Hematopoietic multipotent progenitor cell treated with erythropoietin and hydrocortisone succinate and interleukin-3 and kit ligand, for 6 days (in vitro differentiated cells): Measurements from ENCODE around the gene VASN.
"Not testable (repeated sequence)": the region's sequence is repeated elsewhere in the genome, so short reads cannot be mapped to it uniquely, and the experiment has no call there.

Source experiments
- DNase-seq: peaks from one replicate; pipeline ENCODE4 v3.0.0-alpha.2; 2015

VASN gene

DNA sequence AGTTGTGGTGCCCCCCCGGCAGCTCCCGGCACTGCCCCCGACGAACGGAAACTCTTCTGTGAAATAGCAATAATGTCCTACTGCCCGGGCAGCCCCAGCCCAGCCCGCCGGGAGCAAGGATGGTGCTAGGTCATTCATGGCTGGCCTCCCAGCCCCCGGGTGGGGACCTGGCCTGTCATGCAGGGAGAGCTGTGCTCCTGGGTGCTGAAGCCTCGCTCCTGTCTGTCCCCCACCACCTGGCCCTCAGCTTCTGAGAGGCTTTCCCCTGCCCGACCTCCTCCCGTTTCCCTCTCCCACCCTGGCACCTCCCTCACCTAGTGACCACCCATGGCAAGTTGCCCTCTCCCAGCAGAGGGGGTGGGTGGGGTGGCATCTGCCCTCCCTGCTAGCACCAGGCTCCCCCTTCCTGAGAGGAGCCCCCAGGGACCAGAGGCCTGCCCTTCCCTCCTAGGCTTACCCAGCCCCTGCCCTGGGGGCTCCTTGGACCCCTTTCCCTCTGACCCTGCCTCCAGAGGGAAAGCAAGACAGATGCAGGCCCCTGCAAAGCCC is 34.0 kb upstream of the VASN start:
- DNase-seq: no peak

DNA sequence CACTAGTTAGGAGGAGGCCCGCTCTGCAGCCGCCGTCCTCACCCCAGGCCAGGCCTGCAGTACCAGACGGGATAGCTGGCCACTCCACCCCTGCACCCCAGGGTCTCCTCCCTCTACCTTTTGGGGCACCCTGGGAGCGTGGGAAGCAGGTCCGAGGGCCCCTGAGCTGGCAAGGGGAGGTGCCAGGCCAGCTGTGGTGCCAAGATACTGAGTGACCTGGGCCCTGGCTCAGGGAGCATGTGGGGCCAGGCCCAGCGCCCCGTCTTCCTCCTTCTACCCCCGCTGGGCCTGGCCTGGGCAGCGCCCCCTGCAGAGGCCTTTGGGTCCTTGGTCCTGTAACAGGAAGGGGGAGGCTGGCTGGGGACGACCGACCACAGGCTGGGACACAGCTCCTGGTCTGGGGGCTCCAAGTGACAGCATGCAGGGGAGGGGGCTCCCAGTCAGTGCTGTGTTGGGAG is 33.5 kb upstream of the VASN start:
- no peak for DNase-seq

DNA sequence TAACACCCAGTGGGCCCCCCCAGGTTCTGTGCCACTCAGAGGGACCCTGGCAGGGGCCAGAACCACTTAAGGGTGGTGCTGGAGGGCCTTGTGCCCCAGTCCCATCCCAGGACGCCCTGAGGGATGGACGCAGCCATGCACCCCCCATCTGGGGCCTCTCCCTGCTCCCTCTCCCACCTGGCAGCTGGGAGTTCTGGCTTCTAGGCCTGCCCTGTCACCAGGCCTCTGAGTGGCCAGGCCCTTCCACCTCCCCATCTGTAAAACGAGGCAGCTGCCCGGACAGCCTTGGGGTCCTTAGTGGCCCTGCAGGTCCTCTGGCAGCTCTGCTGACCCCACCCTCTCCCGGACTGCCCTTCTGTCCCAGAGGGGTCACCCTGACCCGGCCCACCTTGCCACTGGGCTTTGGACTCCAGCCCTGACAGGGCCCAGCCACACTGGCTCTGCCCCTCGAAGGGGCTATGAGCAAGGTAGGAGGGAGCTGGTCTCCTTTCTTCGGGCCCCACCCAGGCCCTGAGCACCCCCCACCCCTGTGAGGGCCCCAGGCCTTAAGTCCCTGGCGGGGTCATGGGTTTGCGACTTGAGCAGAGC is 32.8 kb upstream of the VASN start:
- no peak for DNase-seq

DNA sequence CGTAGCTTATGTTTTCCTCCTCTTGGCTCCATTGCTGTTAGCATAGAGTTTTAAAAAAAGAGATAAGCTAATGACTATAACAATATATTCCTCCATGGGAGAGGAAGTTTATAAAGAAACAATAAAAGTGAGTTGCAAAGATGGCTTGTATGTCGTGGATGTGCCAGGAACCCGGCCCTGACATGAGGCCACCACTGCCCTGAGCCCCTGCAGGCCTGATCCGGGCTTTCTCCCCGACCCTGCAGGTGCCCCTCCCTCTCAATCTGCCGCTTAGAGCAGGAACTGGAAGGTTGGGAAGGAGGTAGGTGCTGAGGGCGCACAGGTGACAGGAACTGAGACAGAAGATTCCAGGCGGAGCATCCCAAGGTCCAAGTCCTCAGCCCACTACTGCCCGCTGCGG is 32.2 kb upstream of the VASN start:
- DNase-seq: no peak

DNA sequence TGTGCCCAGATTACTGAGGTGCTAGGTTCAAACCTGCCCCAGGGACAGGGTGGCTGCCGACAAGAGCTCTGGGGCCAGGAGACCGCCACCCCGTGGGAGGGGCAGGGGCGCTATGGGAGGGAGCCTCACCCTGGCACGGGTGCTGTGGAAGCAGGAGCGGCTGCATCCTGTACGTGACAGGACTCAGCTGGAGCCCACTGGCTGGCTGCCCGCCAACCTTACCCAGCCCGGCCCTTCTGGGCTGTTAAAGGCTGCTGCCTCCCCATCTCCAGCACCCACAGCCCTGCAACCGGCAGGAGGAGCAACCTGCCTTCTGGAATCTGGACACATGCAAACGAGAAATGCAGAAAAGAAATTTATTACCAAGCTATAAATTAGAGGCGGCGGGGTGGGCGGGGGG is 31.7 kb upstream of the VASN start:
- peak; percentile 50 for DNase-seq

DNA sequence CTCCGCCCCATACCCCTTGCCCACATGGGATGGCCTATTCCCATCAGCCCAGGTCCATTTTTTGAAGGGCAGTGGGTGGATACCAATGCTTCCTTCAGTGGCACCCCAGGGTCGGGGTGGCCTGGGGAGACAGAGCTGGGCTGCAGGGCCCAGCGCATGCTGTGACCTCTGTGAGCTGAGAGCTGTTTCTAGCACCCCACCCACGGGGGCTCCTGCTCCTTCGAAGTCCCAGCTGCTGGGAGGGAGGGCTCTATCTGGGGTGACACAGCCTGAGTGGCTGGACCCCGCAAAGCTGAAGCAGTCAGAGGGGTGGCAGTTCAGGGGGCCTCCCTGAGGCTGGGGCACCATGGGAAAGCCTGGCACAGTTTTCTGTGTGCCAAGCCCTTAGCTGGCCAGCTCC is 31.2 kb upstream of the VASN start:
- DNase-seq: no peak

DNA sequence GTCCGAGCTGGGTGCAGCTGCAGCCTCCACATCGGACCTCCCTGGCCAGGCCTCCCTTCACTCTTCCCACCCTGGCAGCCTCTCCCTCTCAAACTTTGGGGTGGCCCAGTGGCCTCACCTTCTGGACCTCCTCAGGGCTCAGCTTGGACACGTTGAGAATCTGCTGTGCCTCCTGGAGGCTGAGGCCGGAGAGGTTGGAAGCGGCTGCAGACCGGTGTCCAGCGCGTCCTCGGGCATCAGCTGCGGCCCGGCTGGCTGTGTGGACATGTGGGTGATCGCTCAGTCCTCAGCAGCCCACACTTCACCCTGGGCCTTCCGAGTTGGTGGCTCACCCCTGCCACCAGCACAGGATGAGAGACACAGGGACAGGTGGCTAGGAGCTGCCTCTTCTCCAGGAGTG is 30.4 kb upstream of the VASN start:
- no peak for DNase-seq

DNA sequence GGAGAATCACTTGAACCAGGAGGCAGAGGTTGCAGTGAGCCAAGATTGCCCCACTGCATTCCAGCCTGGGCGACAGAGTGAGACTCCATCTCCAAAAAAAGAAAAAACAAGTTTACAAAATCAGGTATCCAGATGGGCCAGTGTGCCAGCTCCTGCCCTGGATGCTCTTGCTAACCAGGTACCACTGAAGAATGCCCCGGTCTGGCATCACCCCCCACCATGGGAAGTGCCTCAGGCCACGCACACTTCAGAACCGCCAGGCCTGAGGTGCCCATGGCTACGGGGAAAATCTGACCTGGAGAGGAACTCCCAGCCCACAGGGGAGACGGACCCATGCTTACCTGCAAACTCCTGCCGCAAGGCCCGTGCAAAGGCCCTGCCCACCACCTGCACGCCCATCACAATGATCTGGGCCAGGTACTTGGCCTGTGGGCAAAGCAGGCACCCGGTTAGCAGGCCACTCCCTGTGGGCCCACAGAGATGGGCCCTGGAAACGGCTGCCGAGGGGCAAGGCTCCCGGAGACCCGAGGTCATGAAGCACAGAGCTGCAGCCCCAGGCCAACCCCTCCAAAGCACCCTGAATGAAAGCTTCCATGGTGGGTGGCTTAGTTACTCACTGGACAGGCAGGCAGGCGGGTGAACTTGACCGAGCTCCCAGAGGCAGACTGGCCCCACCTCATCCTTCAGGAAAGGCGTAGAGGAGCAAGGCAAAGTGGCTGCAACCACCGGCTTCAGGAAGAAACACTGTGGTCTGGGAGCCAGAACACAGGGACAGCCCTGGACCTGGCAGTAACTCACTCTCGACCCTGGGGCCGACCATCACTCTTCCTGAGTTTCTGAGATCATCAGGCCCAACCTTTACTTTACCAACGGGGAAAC is 28.5 kb upstream of the VASN start:
- no peak for DNase-seq

DNA sequence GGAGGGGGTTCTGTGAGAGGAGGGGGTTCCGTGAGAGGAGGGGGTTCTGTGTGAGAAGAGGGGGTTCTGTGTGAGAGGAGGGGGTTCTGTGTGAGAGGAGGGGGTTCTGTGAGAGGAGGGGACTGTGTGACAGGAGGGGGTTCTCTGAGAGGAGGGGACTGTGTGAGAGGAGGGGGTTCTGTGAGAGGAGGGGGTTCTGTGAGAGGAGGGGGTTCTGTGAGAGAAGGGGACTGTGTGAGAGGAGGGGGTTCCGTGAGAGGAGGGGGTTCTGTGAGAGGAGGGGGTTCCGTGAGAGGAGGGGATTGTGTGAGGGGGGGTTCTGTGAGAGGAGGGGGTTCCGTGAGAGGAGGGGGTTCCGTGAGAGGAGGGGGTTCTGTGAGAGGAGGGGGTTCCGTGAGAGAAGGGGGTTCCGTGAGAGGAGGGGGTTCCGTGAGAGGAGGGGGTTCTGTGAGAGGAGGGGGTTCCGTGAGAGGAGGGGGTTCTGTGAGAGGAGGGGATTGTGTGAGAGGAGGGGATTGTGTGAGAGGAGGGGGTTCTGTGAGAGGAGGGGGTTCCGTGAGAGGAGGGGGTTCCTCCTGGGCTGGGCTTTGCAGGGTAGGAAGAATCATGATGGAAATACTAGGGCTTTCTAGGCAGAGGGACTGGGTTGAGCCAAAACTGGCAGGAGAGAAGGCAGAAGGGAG is 27.2 kb upstream of the VASN start:
- not testable (repeated sequence) for DNase-seq

DNA sequence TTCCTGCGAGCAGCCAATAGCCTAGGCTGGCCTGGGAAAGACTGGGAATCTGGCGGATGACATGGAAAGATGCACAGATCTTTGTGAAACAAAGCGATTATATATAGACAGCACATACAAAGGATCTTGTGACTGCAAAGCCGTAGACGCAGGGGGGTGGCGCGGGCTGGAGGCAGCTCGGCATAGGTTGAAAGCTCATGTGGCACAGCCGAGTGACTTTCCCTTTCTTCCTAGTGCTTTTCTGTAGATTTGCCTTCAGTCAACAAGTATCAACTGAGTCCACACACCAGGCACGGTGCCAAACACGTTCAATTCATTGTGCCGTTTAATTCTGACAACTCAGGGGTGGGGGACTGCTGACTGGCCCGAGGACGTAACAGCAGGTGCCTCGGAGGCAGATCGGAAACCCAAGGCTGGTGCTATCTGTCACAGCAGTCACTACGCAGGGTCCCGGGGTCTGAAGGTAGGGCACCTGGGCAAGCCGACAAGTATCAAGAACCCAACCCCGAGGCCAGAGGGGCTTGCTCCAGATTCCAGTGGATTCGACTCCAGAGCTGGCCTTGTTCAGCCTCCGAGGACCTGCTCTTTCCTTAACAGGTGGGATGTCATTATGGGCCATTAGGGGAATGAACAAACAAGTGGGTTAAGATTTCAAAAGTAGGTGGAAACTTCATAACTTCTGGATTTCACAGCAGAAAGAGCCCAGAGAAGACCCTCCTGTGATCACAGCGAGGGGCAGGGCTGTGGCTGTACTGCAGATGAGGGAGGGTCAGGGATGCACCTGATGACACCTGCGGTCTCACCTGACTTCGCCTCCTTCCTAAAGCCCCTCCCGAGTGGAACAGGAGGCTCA is 26.4 kb upstream of the VASN start:
- no peak for DNase-seq

DNA sequence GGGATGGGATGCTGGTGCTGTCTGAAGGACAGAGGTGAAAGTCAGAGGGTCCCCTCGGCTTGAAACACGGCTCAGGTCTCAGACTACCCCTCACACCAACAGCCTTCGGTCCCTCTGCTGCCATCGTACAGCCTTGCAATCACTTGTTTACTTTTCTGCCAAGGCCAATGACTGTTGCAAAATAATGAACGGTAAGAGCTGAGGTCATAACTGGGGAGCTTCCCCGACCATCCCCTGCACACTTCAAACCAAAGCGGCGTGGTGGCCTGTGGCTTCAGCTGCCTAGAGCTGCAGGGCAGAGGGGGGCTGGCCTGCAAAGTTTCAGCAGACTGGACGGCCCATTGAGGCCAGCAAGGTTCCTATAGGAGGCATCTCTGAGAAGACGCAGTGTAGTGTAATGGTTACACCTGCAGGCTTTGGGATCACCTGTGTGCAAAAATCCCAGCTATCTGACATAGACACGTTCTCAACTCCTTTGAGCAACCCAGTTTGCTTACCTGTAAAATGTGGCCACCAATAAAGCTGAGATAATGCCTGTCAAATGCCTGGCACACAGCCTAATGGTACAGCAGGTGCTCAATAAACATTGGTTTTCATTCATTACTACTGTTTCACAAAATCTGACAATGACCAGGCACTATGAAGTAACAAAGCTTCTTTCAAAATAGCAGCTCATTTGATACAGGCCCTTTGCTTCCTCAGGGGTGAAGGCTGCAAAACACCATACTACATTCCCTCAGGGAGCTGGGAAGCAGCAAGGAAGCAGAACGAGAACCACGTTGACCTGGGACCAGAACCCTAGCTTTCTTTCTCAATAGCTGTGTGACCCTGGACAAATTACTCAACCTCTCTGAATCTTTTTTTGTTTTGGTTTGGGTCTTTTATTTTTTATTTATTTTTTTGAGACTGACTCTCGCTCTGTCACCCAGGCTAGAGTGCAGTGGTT is 25.5 kb upstream of the VASN start:
- peak; percentile 52 for DNase-seq

DNA sequence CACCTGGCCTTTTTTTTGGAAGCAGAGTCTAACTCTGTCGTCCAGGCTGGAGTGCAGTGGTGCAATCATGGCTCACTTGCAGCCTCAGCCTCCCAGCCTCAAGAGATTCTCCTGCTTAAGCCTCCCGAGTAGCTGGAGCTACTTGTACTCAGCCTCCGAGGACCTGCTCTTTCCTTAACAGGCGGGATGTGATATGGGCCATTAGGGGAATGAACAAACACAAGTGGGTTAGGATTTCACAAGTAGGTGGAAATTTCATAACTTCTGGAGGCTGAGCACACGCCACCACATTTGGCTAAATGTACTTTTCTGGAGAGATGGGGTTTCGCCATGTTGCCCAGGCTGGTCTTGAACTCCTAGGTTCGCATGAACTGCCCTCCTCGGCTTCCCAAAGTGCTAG is 24.6 kb upstream of the VASN start:
- peak; percentile 63 for DNase-seq

DNA sequence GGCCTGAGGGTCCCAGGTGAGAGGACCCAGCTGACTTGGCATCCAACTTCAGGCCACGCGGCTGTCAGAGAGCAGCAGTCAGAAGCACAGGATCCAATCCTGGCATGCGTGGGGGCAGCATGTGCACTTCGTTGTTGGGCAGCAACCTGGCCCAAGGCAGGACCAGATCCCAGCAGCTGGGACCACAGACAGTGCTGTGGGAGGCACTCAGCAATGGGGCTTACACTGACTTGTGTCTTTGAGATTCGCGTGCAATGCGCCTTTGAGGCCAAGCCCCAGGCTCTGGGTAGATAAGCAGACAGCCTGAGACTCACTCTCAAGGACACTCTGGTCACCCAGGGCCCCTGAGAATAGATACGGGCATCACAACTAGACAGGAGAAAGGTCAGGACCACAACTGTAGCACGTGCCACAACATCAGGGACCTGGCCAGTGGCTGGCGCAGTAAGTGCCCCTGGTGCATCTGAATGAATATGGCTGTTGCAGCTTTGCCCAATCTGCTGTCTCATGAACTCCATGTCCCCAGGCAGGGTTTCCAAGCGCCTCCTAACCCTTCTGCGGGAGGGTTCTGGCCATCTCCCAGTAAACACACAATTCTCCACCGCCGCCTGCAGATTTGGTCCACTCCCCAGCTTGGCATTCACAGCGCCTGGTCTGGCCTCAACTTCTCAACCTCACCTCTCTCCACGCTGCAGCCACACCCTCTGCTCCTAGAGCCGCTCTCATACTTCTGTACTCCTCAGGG is 23.7 kb upstream of the VASN start:
- DNase-seq: peak; percentile 82

DNA sequence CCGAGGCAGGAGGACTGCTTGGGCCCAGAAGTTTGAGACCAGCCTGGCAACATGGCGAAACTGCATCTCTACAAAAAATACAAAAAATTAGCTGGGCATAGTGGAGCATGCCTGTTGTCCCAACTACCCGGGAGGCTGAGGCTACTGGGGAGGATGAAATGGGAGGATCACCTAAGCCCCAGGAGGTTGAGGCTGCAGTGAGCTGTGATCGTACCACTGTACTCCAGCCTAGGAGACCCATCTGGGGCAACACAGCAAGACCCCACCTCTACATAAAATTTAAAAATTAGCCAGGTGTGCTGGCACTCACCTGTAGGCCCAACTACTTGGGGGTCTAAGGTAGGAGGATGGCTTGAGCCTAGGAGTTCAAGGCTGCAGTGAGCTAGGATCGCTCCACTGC is 22.3 kb upstream of the VASN start:
- no peak for DNase-seq

DNA sequence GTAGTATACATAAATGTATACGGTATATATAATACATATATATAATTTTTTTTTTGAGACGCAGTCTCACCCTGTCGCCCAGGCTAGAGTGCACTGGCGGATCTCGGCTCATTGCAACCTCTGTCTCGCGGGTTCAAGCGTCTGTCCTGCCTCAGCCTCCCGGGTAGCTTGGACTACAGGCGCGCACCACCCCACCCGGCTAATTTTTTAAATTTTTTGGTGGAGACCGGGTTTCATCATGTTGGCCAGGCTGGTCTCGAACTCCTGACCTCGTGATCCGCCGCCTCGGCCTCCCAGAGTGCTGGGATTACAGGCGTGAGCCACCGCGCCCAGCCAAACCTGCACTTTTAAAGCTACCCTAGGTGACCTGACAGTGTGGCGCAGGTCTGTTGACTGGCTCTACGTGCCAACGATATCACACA is 21.3 kb upstream of the VASN start:
- DNase-seq: no peak

DNA sequence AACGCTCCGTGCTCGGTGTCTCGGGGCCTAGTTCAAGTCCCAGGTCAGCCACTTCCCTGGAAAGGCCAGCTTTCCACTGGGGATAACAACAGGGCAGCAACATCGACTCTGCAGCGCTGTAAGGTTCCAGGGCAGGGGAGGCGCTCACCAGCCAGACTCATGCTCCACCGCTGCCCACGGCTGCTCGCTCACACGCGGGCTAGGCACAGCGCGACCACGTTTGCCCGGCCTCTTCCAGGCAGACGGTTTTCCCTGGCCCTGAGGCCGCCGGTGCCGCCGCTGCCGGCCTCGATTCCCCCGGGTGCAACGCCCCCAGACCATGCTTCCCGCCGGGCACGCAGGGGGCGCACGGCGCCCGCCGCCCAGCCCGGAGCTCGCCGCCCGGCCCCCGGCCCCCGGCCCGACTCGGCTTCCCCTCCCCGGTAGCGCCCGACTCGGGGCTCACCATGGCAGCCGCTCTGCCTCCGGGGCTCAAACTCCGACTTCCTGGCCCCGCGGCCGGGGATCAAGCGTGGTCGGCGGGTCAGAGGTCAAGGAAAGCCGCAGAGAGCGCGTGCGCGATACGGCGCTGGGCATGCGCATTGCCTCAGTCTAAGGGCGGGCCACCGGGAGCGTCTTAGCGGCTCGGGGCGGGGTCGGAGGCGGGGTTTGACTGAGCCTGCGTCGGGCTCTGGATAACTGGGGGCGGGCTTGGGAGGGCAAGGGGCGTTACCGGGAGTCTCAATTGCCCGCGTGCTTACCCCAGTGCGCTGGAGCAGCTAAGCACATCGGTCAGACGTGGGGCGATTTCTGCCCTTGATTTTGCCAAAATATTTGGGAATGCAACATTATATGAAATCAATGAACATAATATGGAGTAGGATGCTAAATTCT is 20.6 kb upstream of the VASN start, which contains the start of gene PAM16:
TSS of gene PAM16 (minus strand) at position 535 of the 873 bp plus-strand sequence. CDS start at position 448, 87 bp downstream.
- DNase-seq: peak; percentile 99

DNA sequence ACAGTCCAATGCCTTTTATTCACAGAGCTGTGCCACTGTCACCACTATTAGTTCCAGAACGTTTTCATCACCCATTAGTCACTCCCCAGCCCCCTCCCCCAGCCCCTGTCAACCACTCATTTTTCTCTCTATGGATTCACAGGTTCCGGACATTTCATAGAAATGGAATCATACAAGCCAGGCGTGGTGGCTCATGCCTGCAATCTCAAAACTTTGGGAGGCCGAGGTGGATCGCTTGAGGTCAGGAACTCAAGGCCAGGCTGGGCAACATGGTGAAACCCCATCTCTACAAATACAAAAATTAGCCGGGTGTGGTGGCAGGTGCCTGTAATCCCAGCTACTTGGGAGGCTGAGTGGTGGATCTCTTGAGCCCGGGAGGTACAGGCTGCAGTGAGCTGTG is 19.8 kb upstream of the VASN start:
- DNase-seq: no peak

DNA sequence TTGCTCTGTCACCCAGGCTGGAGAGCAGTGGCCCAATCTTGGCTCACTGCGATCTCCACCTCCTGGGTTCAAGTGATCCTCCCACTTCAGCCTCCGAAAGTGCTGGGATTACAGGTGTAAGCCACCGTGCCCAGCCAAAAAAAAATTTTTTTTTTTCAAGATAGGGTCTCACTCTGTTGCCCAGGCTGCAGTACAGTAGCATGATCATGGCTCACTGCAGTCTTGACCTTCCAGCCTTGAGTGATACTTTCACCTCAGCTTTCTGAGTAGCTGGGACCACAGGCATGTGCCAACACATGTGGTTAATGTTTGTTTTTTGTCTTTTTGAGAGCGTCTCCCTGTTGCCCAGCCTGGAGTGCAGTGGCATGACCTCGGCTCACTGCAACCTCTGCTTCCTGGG is 18.8 kb upstream of the VASN start:
- DNase-seq: no peak

DNA sequence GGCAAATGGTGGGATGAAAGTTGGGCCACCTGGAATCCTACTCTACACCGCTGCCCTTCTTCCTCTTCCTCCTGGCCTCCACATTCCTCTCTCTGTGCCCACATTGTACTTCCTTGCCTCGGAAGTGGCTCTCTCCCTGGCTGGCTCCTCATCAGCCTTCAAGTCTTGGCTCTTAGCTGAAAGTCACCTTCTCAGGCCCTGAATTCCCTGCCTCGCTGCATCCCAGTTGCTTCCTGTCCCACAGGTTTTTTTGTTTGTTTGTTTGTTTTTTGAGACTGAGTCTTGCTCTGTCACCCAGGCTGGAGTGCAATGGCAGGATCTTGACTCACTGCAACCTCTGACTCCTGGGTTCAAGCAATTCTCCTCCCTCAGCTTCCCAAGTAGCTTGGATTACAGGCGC is 18.0 kb upstream of the VASN start:
- DNase-seq: no peak
